ENCODE data around the gene SLC1A7.

The SLC1A7 gene

GRCh38 chr1:53153752-53154151 lies 11.3 kb upstream of the SLC1A7 start:
- DNase-seq (ENCODE audit: low spot score) = peak; percentile 4

GRCh38 chr1:53148123-53148522 lies 5.7 kb upstream of the SLC1A7 start:
- Histone ChIP-seq H3K27ac (no peak overlapping the region), H3K4me3 (no peak overlapping the region)
- TF ChIP-seq CTCF (IDR thresholded peaks at IDR 0.05) = no peak
- no peak for DNase-seq (ENCODE audit: low spot score)

More at GRCh38 chr1:53153752-53154151, 11.3 kb upstream of the SLC1A7 start:
- Histone ChIP-seq H3K4me3 (no peak overlapping the region), H3K27ac (no peak overlapping the region)
- TF ChIP-seq CTCF (IDR thresholded peaks at IDR 0.05) = no peak

- no peak for DNase-seq (ENCODE audit: low spot score)
- no peak overlapping the region for H3K4me3 ChIP-seq
- no peak for TF ChIP-seq CTCF (IDR thresholded peaks at IDR 0.05)
- H3K27ac ChIP-seq = no peak overlapping the region
Measured at GRCh38 chr1:53147174-53147573, 4.7 kb upstream of the SLC1A7 start.

GRCh38 chr1:53145942-53146708 lies 3.7 kb upstream of the SLC1A7 start:
- TF ChIP-seq CTCF (IDR thresholded peaks at IDR 0.05) = no peak
- DNase-seq (ENCODE audit: low spot score) = peak; percentile 86
- Histone ChIP-seq H3K4me3 (no peak overlapping the region), H3K27ac (peak overlapping the region; percentile 60 to 84)

GRCh38 chr1:53145619-53145941 lies 3.1 kb upstream of the SLC1A7 start:
- no peak overlapping the region for H3K4me3 ChIP-seq
- H3K27ac ChIP-seq = peak overlapping the region; percentile 60 to 84
- no peak for TF ChIP-seq CTCF (IDR thresholded peaks at IDR 0.05)
- DNase-seq (ENCODE audit: low spot score) = no peak

GRCh38 chr1:53145051-53145600 lies 2.7 kb upstream of the SLC1A7 start:
- Histone ChIP-seq H3K4me3 (no peak overlapping the region), H3K27ac (no peak overlapping the region)
- peak; percentile 43 for DNase-seq (ENCODE audit: low spot score)
- no peak for TF ChIP-seq CTCF (IDR thresholded peaks at IDR 0.05)

GRCh38 chr1:53144201-53144600 lies 1.8 kb upstream of the SLC1A7 start:
- DNase-seq (ENCODE audit: low spot score) = peak; percentile 12
- Histone ChIP-seq H3K4me3 (no peak overlapping the region), H3K27ac (no peak overlapping the region)
- TF ChIP-seq CTCF (IDR thresholded peaks at IDR 0.05) = no peak
